Pancreas (tissue), 10 donors: ENCODE data around the gene RAD9A. TPM values are rescaled to one million over a fixed set of nuclear protein-coding genes. Genes with fewer than 3 reads are reported as not detected.

Experiments
- ATAC-seq, 4 donors: fragments of 200-7000 bp; cut with Tn5 transposase; one replicate each; pipeline versions ENCODE4 v1.8.0 to v1.9.1; 2020; ENCODE audit warnings: mild to moderate bottlenecking in 4 of 4, moderate library complexity in 4 of 4
- DNase-seq, 6 donors: peaks; one replicate each; pipeline ENCODE4 v3.0.0-alpha.2; 2020
- FAIRE-seq: peaks from 2 replicates; lab custom pipeline; 2012; peaks lifted over from hg19 to GRCh38; lab: Jason Lieb, UNC
- H3K27ac ChIP-seq, 4 donors: fragments of 200-600 bp; sonication (generic); 1 replicate in 3 of 4; 2 replicates in 1 of 4; pipeline versions ENCODE4 v1.5.0 to v1.8.0; 2020
- H3K27me3 ChIP-seq, 4 donors: fragments of 200-600 bp; one replicate each; pipeline ENCODE4 v1.8.0; 2021
- H3K36me3 ChIP-seq, 3 donors: fragments of 200-600 bp; sonication (generic) in 1 of 3; one replicate each; pipeline versions ENCODE4 v1.5.0 to v1.8.0; 2020 to 2021
- H3K4me1 ChIP-seq, 3 donors: fragments of 200-600 bp; one replicate each; pipeline ENCODE4 v1.8.0; 2021
- H3K4me3 ChIP-seq, 4 donors: fragments of 200-600 bp; sonication (generic) in 2 of 4; one replicate each; pipeline versions ENCODE4 v1.5.0 to v1.8.0; 2020 to 2021
- H3K9me3 ChIP-seq, 4 donors: fragments of 200-600 bp; one replicate each; pipeline ENCODE4 v1.8.0; 2021
- WGBS, 2 donors: extraction: QIAGEN DNeasy Blood & Tissue Kit; methylation state at CpG; one replicate each; pipeline ENCODE4 v1.1.7; 2013; 5-methylcytosine and 5-hydroxymethylcytosine counted together
- intact Hi-C, 3 donors: fragments of 100-400 bp; cut with DNase I; formaldehyde crosslinking; loops; one replicate each; pipeline versions ENCODE4 v1.11.1 to v1.14.2; 2022
- polyA plus RNA-seq, 2 donors: library from polyadenylated mRNA; stranded (reverse); fragments of 200-250 nt; gene quantifications; one replicate each; pipeline ENCODE4 v1.2.3, GENCODE V29; 2013
- total RNA-seq, 6 donors: library from RNA; stranded (reverse); fragmentation: NEBNext Ultra II Directional in 4 of 6; extraction: Animal tissue kit (Norgen Biotek cat#: 25700) in 4 of 6; gene quantifications; one replicate each; pipeline versions ENCODE4 v1.2.1 to v1.2.4, GENCODE V29; 2021 to 2023
- TF ChIP-seq, protein P1 (sequence below), 4 donors: fragments of 200-600 bp; sonication (generic) in 3 of 4; IDR thresholded peaks; one replicate each; pipeline versions ENCODE4 v1.5.0 to v1.8.0; 2021; ENCODE audit warnings: antibody characterized with exemption in 4 of 4
- donor health status: healthy with polysubstance abuse.
- donor health status: DM: no; HTN: no; CAD: no; lungs with moderate emphysema.
- donor health status: DM: no; HTN: no; CAD: no.
- donor health status: control.
- donor health status: control.
- donor health status: Bipolar disorder and iron deficiency.
- donor health status: DM: yes; HTN: yes; CAD: no.
- donor health status: DM: no; HTN: no; CAD: no.
- donor health status: DM: no; HTN: no; CAD: no.
- donor health status: DM: yes; HTN: yes; CAD: no.

Gene RAD9A
- total and polyA plus RNA-seq, 8 donors = 9.4 to 45.2 (median 15.0) TPM

DNA sequence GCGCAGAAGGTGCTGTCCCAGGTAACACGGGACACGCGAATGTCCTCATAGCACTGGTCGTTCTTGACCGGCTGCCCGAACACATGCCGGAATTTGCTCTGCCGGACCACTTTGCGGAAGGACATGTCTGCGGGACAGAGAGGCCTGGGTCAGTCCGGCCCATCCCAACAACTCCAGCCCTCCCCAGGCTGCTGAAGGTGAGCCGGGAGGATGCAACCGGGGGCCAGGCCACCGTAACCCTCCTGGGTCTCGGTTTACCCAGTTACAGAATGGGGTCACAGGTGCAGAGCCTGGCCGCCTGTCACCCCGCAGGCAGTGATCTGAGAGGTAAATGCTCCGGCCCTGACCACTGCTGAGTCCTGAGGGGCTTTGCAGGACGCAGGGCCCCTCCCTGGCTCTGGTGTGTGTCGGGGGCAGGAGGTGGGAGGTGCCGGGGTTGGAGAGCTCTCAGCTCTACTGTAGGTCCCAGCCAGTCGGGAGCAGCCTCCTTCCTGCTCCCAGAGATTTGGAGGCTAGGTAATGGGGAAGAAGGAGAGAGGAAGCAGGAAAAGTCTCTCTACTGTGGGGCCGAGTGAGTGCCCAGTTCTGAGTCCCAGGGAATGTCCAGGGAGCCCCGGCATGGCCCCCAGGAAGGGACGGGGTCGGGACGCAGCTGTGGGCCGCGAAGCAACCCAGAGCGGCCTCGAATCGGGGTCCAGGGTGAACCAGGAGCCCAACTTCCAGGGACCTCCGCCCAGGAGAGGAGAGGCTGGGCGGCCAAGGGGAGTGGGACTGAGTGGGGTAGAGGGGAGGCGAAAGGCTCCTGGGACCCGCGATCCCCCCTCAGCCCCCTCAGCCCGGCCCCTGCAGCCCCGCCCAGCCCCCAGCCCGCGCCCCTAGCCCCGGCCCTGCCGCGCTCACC lies 51.0 kb downstream of the RAD9A start:
- intact Hi-C loops = no loop called here
- Histone ChIP-seq H3K27ac (peak overlapping the region; percentile 78 to 93 (median 84)), H3K36me3 (no peaks in the 10 kb centered on the region), H3K4me1 (peaks cover 0 to 10% (median 5%) of the 10 kb centered on the region in 3 donors), H3K9me3 (no peaks in the 10 kb centered on the region), H3K27me3 (no peaks in the 10 kb centered on the region), H3K4me3 (peak overlapping the region; percentile 74 to 94 (median 86))
- DNase-seq (peak in 3 of 6 donors; percentile 44 to 74 (median 56)), FAIRE-seq (no peak), ATAC-seq (peak in 2 of 4 donors; percentile 1 to 8)
- 25 to 36% methylated on average over 32 to 45 of the region's 45 CpGs for WGBS, 2 donors
- TF ChIP-seq, protein P1, sequence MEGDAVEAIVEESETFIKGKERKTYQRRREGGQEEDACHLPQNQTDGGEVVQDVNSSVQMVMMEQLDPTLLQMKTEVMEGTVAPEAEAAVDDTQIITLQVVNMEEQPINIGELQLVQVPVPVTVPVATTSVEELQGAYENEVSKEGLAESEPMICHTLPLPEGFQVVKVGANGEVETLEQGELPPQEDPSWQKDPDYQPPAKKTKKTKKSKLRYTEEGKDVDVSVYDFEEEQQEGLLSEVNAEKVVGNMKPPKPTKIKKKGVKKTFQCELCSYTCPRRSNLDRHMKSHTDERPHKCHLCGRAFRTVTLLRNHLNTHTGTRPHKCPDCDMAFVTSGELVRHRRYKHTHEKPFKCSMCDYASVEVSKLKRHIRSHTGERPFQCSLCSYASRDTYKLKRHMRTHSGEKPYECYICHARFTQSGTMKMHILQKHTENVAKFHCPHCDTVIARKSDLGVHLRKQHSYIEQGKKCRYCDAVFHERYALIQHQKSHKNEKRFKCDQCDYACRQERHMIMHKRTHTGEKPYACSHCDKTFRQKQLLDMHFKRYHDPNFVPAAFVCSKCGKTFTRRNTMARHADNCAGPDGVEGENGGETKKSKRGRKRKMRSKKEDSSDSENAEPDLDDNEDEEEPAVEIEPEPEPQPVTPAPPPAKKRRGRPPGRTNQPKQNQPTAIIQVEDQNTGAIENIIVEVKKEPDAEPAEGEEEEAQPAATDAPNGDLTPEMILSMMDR (IDR thresholded peaks at IDR 0.05) = no peak

DNA sequence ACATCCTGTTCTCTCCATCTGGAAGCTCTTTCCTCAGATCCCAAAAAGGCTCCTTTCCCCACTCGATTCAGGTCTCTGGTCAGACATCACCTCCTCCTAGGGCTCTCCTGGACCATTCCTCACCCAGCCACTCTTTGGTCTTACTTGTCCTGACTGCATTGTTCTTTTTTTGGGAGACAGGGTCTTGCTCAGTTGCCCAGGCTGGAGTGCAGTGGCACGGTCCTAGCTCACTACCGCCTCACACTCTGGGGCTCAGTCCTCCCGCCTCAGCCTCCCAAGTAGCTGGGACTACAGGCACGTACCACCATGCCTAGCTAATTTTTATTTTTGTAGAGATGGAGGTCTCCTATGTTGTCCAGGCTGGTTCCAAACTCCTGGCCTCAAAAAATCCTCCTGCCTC lies 53.7 kb downstream of the RAD9A start:
- intact Hi-C loops = no loop called here
- H3K27me3 ChIP-seq = no peaks in the 10 kb centered on the region
- H3K27ac ChIP-seq = no peak overlapping the region
- ATAC-seq (no peak), FAIRE-seq (no peak), DNase-seq (no peak)
- H3K4me3 ChIP-seq = no peak overlapping the region
- TF ChIP-seq, protein P1 (IDR thresholded peaks at IDR 0.05) = no peak
- 83 to 85% methylated on average over 5 of the region's 5 CpGs for WGBS, 2 donors
- H3K36me3 ChIP-seq = no peaks in the 10 kb centered on the region
- no peaks in the 10 kb centered on the region for H3K9me3 ChIP-seq
- H3K4me1 ChIP-seq = peaks cover 0 to 10% (median 5%) of the 10 kb centered on the region in 3 donors

Other genes with a start within 250 kb of the RAD9A start
- gene GRK2, start 125.5 kb upstream of the RAD9A start, total RNA-seq = 10 to 100 TPM; 19.1 to 31.9 (median 21.5) TPM
- gene GRK2, start 125.5 kb upstream of the RAD9A start, polyA plus RNA-seq = 10 to 100 TPM; 52.8 to 60.6 TPM
- 10 to 100 TPM in 5 of 6 donors, 1 to 10 TPM in 1; 9.8 to 31.3 (median 12.3) TPM for gene ANKRD13D, start 102.7 kb upstream of the RAD9A start, total RNA-seq
- gene ANKRD13D, start 102.7 kb upstream of the RAD9A start, polyA plus RNA-seq = 10 to 100 TPM; 60.0 to 60.7 TPM
- gene SSH3, start 88.5 kb upstream of the RAD9A start, total RNA-seq = 10 to 100 TPM; 15.2 to 29.1 (median 21.2) TPM
- 10 to 100 TPM; 29.0 to 29.2 TPM for gene SSH3, start 88.5 kb upstream of the RAD9A start, polyA plus RNA-seq
- 10 to 100 TPM; 35.0 to 50.8 (median 43.4) TPM for gene POLD4, start 38.4 kb upstream of the RAD9A start, total RNA-seq
- 10 to 100 TPM; 80.6 to 99.3 TPM for gene POLD4, start 38.4 kb upstream of the RAD9A start, polyA plus RNA-seq
- gene CLCF1, start 18.4 kb upstream of the RAD9A start, total RNA-seq = 1 to 10 TPM; 1.3 to 5.0 (median 2.3) TPM
- 10 to 100 TPM in 1 of 2 donors, 1 to 10 TPM in 1; 9.4 to 11.2 TPM for gene CLCF1, start 18.4 kb upstream of the RAD9A start, polyA plus RNA-seq
- gene PPP1CA, start 9.9 kb downstream of the RAD9A start, total RNA-seq = 10 to 100 TPM; 49.0 to 72.8 (median 62.9) TPM
- 10 to 100 TPM; 57.7 to 68.5 TPM for gene PPP1CA, start 9.9 kb downstream of the RAD9A start, polyA plus RNA-seq
- gene TBC1D10C, start 12.1 kb downstream of the RAD9A start, total RNA-seq = 1 to 10 TPM in 4 of 6 donors, under 1 TPM in 2; 0.05 to 2.9 (median 1.1) TPM
- gene TBC1D10C, start 12.1 kb downstream of the RAD9A start, polyA plus RNA-seq = 1 to 10 TPM; 1.5 to 2.5 TPM
- 1 to 10 TPM in 1 of 6 donors, under 1 TPM in 5; 0.39 to 1.1 (median 0.80) TPM for gene CARNS1, start 23.7 kb downstream of the RAD9A start, total RNA-seq
- gene CARNS1, start 23.7 kb downstream of the RAD9A start, polyA plus RNA-seq = 1 to 10 TPM in 1 of 2 donors, under 1 TPM in 1; 0.89 to 2.2 TPM
- gene RPS6KB2, start 36.5 kb downstream of the RAD9A start, total RNA-seq = 10 to 100 TPM; 17.6 to 29.3 (median 21.7) TPM
- 10 to 100 TPM; 57.4 to 71.6 TPM for gene RPS6KB2, start 36.5 kb downstream of the RAD9A start, polyA plus RNA-seq
- gene PTPRCAP, start 45.7 kb downstream of the RAD9A start, total RNA-seq = 1 to 10 TPM in 4 of 6 donors, under 1 TPM in 2; 0.63 to 4.1 (median 1.8) TPM
- 10 to 100 TPM; 10.9 to 13.1 TPM for gene PTPRCAP, start 45.7 kb downstream of the RAD9A start, polyA plus RNA-seq
- gene CORO1B, start 51.5 kb downstream of the RAD9A start, total RNA-seq = 10 to 100 TPM; 40.3 to 56.3 (median 47.7) TPM
- gene CORO1B, start 51.5 kb downstream of the RAD9A start, polyA plus RNA-seq = 10 to 100 TPM; 53.0 to 66.4 TPM
- not detected for gene GPR152, start 60.7 kb downstream of the RAD9A start, total RNA-seq
- not detected for gene GPR152, start 60.7 kb downstream of the RAD9A start, polyA plus RNA-seq
- gene CABP4, start 63.4 kb downstream of the RAD9A start, total RNA-seq = 1 to 10 TPM in 2 of 6 donors, under 1 TPM in 3, not detected in 1; 0.58 to 1.5 (median 0.88) TPM
- 1 to 10 TPM in 1 of 2 donors, under 1 TPM in 1; 0.99 to 1.2 TPM for gene CABP4, start 63.4 kb downstream of the RAD9A start, polyA plus RNA-seq
- 10 to 100 TPM; 45.1 to 72.1 (median 52.4) TPM for gene TMEM134, start 77.3 kb downstream of the RAD9A start, total RNA-seq
- 10 to 100 TPM; 90.1 to 93.4 TPM for gene TMEM134, start 77.3 kb downstream of the RAD9A start, polyA plus RNA-seq
- gene AIP, start 91.0 kb downstream of the RAD9A start, total RNA-seq = 10 to 100 TPM; 20.2 to 33.3 (median 23.6) TPM
- gene AIP, start 91.0 kb downstream of the RAD9A start, polyA plus RNA-seq = 10 to 100 TPM; 45.1 to 45.8 TPM
- 10 to 100 TPM; 10.2 to 34.3 (median 20.5) TPM for gene PITPNM1, start 113.4 kb downstream of the RAD9A start, total RNA-seq
- 10 to 100 TPM; 34.4 to 35.7 TPM for gene PITPNM1, start 113.4 kb downstream of the RAD9A start, polyA plus RNA-seq
- 10 to 100 TPM; 27.1 to 41.8 (median 35.2) TPM for gene CDK2AP2, start 116.2 kb downstream of the RAD9A start, total RNA-seq
- 10 to 100 TPM; 46.4 to 65.6 TPM for gene CDK2AP2, start 116.2 kb downstream of the RAD9A start, polyA plus RNA-seq
- not detected for gene CABP2, start 131.5 kb downstream of the RAD9A start, total RNA-seq
- gene CABP2, start 131.5 kb downstream of the RAD9A start, polyA plus RNA-seq = not detected
- 100 to 1,000 TPM; 169 to 350 (median 205) TPM for gene GSTP1, start 191.8 kb downstream of the RAD9A start, total RNA-seq
- gene GSTP1, start 191.8 kb downstream of the RAD9A start, polyA plus RNA-seq = 100 to 1,000 TPM; 310 to 315 TPM
- gene NDUFV1, start 214.9 kb downstream of the RAD9A start, total RNA-seq = 100 to 1,000 TPM in 4 of 6 donors, 10 to 100 TPM in 2; 82.5 to 126 (median 109) TPM
- gene NDUFV1, start 214.9 kb downstream of the RAD9A start, polyA plus RNA-seq = 100 to 1,000 TPM; 206 to 281 TPM
- gene NUDT8, start 238.0 kb downstream of the RAD9A start, total RNA-seq = 1 to 10 TPM; 4.3 to 7.3 (median 5.8) TPM
- 10 to 100 TPM in 1 of 2 donors, 1 to 10 TPM in 1; 6.4 to 11.0 TPM for gene NUDT8, start 238.0 kb downstream of the RAD9A start, polyA plus RNA-seq
- gene TBX10, start 247.8 kb downstream of the RAD9A start, total RNA-seq = under 1 TPM in 3 of 6 donors, not detected in 3; 0.09 to 0.37 (median 0.24) TPM
- gene TBX10, start 247.8 kb downstream of the RAD9A start, polyA plus RNA-seq = under 1 TPM in 1 of 2 donors, not detected in 1; 0.28 TPM